K562 (cell line): Measurements from ENCODE around the gene TPM4. TPM values are rescaled to one million over a fixed set of nuclear protein-coding genes. Genes with fewer than 3 reads are reported as not detected.

Experiments used
- ELF4 ChIP-seq: fragments of 450-650 bp; formaldehyde crosslinking; IDR thresholded peaks from 2 replicates; pipeline ENCODE4 v1.4.0; 2022; ENCODE audit warnings: missing genetic modification characterization
- HDAC8 ChIP-seq: fragments of 450-650 bp; IDR thresholded peaks from 2 replicates; pipeline ENCODE4 v1.6.1; 2016; ENCODE audit warnings: mild to moderate bottlenecking, missing genetic modification characterization, moderate library complexity, missing compliant biosample characterization
- JUNB ChIP-seq: fragments of 450-650 bp; formaldehyde crosslinking; conservative IDR thresholded peaks from 2 replicates; pipeline ENCODE4 v1.4.0; 2020; ENCODE audit warnings: mild to moderate bottlenecking
- NR4A1 ChIP-seq, 2 experiments: fragments of 250-450 bp in 1 of 2; fragments of 450-650 bp in 1 of 2; sonication (Bioruptor Pico) in 1 of 2; IDR thresholded peaks; 2 replicates each; pipeline versions ENCODE4 v1.4.0 to v1.6.1; 2016 to 2020; ENCODE audit warnings: mild to moderate bottlenecking in 2 of 2, missing compliant biosample characterization in 1 of 2, missing genetic modification characterization in 1 of 2, moderate library complexity in 1 of 2
- POLR2AphosphoS5 ChIP-seq: IDR thresholded peaks from 2 replicates; pipeline ENCODE4 v1.6.1; 2011; ENCODE audit warnings: mild to moderate bottlenecking, low read depth, low read length, moderate library complexity; ENCODE audit not compliant: control insufficient read depth, insufficient read depth
- RUNX1 ChIP-seq: sonication (generic); IDR thresholded peaks from 2 replicates; pipeline ENCODE4 v1.6.1; 2016; ENCODE audit warnings: antibody characterized with exemption, low read depth
- SMAD4 ChIP-seq: fragments of 250-450 bp; sonication (Bioruptor Pico); conservative IDR thresholded peaks from 2 replicates; pipeline ENCODE4 v1.8.0; 2021; ENCODE audit warnings: inconsistent platforms, mild to moderate bottlenecking, moderate library complexity
- TAL1 ChIP-seq: fragments of 450-650 bp; IDR thresholded peaks from 2 replicates; pipeline ENCODE4 v1.6.1; 2016; ENCODE audit warnings: mild to moderate bottlenecking
- ZFPM2 ChIP-seq: fragments of 250-450 bp; sonication (Bioruptor Pico); IDR thresholded peaks from 2 replicates; pipeline ENCODE4 v1.5.1; 2022; ENCODE audit warnings: mild to moderate bottlenecking
- ZNF12 ChIP-seq: sonication (generic); formaldehyde crosslinking; IDR thresholded peaks from 2 replicates; pipeline ENCODE4 v1.4.0; 2020; ENCODE audit warnings: mild to moderate bottlenecking, missing genetic modification reagents
- ZNF764 ChIP-seq: fragments of 250-450 bp; sonication (Bioruptor Pico); IDR thresholded peaks from 2 replicates; pipeline ENCODE4 v1.4.0; 2020; ENCODE audit warnings: low read depth, mild to moderate bottlenecking, moderate library complexity
- polyA plus RNA-seq, 8 experiments: library from polyadenylated mRNA; depleted of rRNA in 4 of 8; stranded (reverse) in 5 of 8; unstranded in 3 of 8; fragments of >200 nt; fragmentation: Nextera tagmentation in 2 of 8; fragmentation: Illumina TruSeq in 1 of 8; extraction: Ambion mirVana in 2 of 8; extraction: Trizol in 1 of 8; gene quantifications; 2 replicates each; pipeline versions ENCODE4 v1.2.1 to v1.2.3, GENCODE V29; 2011 to 2014; ENCODE audit warnings: inconsistent platforms in 1 of 8, missing spikeins in 1 of 8
- total RNA-seq, 7 experiments: library from RNA; depleted of rRNA in 6 of 7; stranded (reverse); fragments of >200 nt in 6 of 7; fragmentation: Illumina TruSeq in 2 of 7; extraction: Trizol in 2 of 7; gene quantifications; 2 replicates each; pipeline versions ENCODE4 v1.2.1 to v1.2.3, GENCODE V29; 2011 to 2021; ENCODE audit warnings: low replicate concordance in 1 of 7
- TF ChIP-seq, protein P1 (sequence below): fragments of 450-650 bp; IDR thresholded peaks from 2 replicates; pipeline ENCODE4 v1.6.1; 2016; ENCODE audit warnings: mild to moderate bottlenecking, moderate library complexity
- TF ChIP-seq, protein P2 (sequence below): fragments of 250-450 bp; sonication (Bioruptor Pico); IDR thresholded peaks from 2 replicates; pipeline ENCODE4 v1.8.0; 2022; ENCODE audit warnings: moderate library complexity, mild to moderate bottlenecking, inconsistent platforms
- TF ChIP-seq, protein P3 (sequence below): sonication (generic); formaldehyde crosslinking; IDR thresholded peaks from 2 replicates; pipeline ENCODE4 v1.8.1; 2023; ENCODE audit warnings: mild to moderate bottlenecking, missing genetic modification reagents

The TPM4 gene
- total and polyA plus RNA-seq, 9 of the 15 experiments (the other 6 are each of a cell fraction or from before 2014, with no cell fraction given) = 28.1 to 111 (median 77.4) TPM

DNA sequence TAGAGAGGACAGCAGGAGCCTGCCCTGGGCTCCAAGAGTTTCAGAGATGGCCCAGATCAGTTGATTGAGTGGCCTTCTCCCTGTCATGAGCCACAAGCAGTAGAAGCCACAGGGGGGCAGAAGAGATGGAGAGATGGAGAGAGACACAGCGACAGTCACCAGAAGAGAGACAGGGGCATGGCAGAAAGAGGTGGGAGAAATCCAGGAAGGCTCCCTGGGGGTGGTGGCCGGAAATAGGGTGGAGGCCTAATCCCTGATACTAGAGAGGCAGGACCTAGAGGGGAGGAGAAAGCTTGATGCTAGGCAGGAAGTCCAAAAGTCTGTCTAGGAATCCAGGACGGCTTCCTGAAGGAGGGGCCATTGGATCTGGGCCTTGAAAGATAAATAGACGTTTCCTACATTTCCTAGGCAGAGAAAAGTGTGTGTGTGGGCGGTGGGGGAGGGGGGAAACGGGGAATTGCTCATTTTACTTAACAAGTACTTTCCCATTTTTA lies 9.6 kb upstream of the TPM4 start (continued):
- TF ChIP-seq, protein P1, sequence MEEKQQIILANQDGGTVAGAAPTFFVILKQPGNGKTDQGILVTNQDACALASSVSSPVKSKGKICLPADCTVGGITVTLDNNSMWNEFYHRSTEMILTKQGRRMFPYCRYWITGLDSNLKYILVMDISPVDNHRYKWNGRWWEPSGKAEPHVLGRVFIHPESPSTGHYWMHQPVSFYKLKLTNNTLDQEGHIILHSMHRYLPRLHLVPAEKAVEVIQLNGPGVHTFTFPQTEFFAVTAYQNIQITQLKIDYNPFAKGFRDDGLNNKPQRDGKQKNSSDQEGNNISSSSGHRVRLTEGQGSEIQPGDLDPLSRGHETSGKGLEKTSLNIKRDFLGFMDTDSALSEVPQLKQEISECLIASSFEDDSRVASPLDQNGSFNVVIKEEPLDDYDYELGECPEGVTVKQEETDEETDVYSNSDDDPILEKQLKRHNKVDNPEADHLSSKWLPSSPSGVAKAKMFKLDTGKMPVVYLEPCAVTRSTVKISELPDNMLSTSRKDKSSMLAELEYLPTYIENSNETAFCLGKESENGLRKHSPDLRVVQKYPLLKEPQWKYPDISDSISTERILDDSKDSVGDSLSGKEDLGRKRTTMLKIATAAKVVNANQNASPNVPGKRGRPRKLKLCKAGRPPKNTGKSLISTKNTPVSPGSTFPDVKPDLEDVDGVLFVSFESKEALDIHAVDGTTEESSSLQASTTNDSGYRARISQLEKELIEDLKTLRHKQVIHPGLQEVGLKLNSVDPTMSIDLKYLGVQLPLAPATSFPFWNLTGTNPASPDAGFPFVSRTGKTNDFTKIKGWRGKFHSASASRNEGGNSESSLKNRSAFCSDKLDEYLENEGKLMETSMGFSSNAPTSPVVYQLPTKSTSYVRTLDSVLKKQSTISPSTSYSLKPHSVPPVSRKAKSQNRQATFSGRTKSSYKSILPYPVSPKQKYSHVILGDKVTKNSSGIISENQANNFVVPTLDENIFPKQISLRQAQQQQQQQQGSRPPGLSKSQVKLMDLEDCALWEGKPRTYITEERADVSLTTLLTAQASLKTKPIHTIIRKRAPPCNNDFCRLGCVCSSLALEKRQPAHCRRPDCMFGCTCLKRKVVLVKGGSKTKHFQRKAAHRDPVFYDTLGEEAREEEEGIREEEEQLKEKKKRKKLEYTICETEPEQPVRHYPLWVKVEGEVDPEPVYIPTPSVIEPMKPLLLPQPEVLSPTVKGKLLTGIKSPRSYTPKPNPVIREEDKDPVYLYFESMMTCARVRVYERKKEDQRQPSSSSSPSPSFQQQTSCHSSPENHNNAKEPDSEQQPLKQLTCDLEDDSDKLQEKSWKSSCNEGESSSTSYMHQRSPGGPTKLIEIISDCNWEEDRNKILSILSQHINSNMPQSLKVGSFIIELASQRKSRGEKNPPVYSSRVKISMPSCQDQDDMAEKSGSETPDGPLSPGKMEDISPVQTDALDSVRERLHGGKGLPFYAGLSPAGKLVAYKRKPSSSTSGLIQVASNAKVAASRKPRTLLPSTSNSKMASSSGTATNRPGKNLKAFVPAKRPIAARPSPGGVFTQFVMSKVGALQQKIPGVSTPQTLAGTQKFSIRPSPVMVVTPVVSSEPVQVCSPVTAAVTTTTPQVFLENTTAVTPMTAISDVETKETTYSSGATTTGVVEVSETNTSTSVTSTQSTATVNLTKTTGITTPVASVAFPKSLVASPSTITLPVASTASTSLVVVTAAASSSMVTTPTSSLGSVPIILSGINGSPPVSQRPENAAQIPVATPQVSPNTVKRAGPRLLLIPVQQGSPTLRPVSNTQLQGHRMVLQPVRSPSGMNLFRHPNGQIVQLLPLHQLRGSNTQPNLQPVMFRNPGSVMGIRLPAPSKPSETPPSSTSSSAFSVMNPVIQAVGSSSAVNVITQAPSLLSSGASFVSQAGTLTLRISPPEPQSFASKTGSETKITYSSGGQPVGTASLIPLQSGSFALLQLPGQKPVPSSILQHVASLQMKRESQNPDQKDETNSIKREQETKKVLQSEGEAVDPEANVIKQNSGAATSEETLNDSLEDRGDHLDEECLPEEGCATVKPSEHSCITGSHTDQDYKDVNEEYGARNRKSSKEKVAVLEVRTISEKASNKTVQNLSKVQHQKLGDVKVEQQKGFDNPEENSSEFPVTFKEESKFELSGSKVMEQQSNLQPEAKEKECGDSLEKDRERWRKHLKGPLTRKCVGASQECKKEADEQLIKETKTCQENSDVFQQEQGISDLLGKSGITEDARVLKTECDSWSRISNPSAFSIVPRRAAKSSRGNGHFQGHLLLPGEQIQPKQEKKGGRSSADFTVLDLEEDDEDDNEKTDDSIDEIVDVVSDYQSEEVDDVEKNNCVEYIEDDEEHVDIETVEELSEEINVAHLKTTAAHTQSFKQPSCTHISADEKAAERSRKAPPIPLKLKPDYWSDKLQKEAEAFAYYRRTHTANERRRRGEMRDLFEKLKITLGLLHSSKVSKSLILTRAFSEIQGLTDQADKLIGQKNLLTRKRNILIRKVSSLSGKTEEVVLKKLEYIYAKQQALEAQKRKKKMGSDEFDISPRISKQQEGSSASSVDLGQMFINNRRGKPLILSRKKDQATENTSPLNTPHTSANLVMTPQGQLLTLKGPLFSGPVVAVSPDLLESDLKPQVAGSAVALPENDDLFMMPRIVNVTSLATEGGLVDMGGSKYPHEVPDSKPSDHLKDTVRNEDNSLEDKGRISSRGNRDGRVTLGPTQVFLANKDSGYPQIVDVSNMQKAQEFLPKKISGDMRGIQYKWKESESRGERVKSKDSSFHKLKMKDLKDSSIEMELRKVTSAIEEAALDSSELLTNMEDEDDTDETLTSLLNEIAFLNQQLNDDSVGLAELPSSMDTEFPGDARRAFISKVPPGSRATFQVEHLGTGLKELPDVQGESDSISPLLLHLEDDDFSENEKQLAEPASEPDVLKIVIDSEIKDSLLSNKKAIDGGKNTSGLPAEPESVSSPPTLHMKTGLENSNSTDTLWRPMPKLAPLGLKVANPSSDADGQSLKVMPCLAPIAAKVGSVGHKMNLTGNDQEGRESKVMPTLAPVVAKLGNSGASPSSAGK = no peak
- TF ChIP-seq ZNF12 (CRISPR knock-in tag) = 0 out of 2 replicates have a peak, but pooled peaks have one; percentile 65
- TF ChIP-seq ELF4 (CRISPR knock-in tag) = no peak
- TF ChIP-seq POLR2AphosphoS5 = no peak
- no peak for TF ChIP-seq NR4A1 (CRISPR knock-in tag; IDR thresholded peaks at IDR 0.05)
- TF ChIP-seq NR4A1 (tag; IDR thresholded peaks at IDR 0.05) = no peak
- no peak for TF ChIP-seq JUNB
- TF ChIP-seq RUNX1 = no peak
- TF ChIP-seq ZFPM2 (CRISPR knock-in tag) = no peak
- TF ChIP-seq HDAC8 (tag) = no peak
- TF ChIP-seq, protein P2, sequence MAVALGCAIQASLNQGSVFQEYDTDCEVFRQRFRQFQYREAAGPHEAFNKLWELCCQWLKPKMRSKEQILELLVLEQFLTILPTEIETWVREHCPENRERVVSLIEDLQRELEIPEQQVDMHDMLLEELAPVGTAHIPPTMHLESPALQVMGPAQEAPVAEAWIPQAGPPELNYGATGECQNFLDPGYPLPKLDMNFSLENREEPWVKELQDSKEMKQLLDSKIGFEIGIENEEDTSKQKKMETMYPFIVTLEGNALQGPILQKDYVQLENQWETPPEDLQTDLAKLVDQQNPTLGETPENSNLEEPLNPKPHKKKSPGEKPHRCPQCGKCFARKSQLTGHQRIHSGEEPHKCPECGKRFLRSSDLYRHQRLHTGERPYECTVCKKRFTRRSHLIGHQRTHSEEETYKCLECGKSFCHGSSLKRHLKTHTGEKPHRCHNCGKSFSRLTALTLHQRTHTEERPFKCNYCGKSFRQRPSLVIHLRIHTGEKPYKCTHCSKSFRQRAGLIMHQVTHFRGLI (CRISPR knock-in tag) = no peak
- TF ChIP-seq SMAD4 (CRISPR knock-in tag) = 0 out of 2 replicates have a peak, but pooled peaks have one; percentile 28
- TF ChIP-seq, protein P3, sequence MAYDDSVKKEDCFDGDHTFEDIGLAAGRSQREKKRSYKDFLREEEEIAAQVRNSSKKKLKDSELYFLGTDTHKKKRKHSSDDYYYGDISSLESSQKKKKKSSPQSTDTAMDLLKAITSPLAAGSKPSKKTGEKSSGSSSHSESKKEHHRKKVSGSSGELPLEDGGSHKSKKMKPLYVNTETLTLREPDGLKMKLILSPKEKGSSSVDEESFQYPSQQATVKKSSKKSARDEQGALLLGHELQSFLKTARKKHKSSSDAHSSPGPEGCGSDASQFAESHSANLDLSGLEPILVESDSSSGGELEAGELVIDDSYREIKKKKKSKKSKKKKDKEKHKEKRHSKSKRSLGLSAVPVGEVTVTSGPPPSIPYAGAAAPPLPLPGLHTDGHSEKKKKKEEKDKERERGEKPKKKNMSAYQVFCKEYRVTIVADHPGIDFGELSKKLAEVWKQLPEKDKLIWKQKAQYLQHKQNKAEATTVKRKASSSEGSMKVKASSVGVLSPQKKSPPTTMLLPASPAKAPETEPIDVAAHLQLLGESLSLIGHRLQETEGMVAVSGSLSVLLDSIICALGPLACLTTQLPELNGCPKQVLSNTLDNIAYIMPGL (CRISPR knock-in tag) = no peak
- TF ChIP-seq ZNF764 (CRISPR knock-in tag) = no peak
- no peak for TF ChIP-seq TAL1
